ENCODE data around the gene CALCOCO1. TPM values are rescaled to one million over a fixed set of nuclear protein-coding genes. Genes with fewer than 3 reads are reported as not detected.

Gene CALCOCO1
- total and polyA plus RNA-seq, 2 of the 13 experiments (the other 11 are each of a cell fraction or from before 2014, with no cell fraction given), result 7.7 to 47.7 TPM

DNA sequence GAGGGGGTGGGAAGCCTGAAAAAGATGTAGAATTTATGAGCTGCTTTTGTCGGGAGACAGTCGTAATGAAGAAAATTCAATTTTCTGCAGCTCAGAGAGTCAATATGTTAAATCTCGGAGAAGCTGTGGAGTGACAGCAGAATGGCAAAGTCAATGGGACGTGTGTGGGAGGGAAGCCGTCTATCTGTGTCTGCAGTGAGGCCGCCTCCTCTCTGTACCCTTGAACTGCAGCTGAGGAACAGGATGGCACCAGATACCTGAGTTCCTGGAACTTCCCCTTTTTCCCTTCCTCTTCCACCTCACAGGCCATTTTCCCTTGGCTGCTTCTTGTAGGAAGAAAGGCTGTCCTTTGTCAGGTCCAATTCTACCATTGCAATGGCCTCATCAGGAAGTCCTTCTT lies 9.3 kb upstream of the CALCOCO1 start (continued):
- TF ChIP-seq, protein P1, sequence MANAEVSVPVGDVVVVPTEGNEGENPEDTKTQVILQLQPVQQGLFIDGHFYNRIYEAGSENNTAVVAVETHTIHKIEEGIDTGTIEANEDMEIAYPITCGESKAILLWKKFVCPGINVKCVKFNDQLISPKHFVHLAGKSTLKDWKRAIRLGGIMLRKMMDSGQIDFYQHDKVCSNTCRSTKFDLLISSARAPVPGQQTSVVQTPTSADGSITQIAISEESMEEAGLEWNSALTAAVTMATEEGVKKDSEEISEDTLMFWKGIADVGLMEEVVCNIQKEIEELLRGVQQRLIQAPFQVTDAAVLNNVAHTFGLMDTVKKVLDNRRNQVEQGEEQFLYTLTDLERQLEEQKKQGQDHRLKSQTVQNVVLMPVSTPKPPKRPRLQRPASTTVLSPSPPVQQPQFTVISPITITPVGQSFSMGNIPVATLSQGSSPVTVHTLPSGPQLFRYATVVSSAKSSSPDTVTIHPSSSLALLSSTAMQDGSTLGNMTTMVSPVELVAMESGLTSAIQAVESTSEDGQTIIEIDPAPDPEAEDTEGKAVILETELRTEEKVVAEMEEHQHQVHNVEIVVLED (CRISPR knock-in tag; IDR thresholded peaks at IDR 0.05; ENCODE audit: borderline replicate concordance), result no peak
- no peak for TF ChIP-seq ZNF260 (CRISPR knock-in tag; IDR thresholded peaks at IDR 0.05; ENCODE audit: borderline replicate concordance, low read depth)
- no peak for TF ChIP-seq GATAD1 (CRISPR knock-in tag; IDR thresholded peaks at IDR 0.05)
- TF ChIP-seq, protein P2, sequence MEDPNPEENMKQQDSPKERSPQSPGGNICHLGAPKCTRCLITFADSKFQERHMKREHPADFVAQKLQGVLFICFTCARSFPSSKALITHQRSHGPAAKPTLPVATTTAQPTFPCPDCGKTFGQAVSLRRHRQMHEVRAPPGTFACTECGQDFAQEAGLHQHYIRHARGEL (CRISPR knock-in tag; IDR thresholded peaks at IDR 0.05), result no peak
- no peak for TF ChIP-seq ZNF572 (CRISPR knock-in tag; IDR thresholded peaks at IDR 0.05)
- TF ChIP-seq ZFYVE20 (CRISPR knock-in tag; IDR thresholded peaks at IDR 0.05; ENCODE audit: borderline replicate concordance, low read depth), result no peak
- no peak for TF ChIP-seq SOX5 (CRISPR knock-in tag; IDR thresholded peaks at IDR 0.05; ENCODE audit: borderline replicate concordance)
- TF ChIP-seq ZNF644 (CRISPR knock-in tag; IDR thresholded peaks at IDR 0.05; ENCODE audit: low read depth), result no peak
- TF ChIP-seq JUND (CRISPR knock-in tag; IDR thresholded peaks at IDR 0.05), result no peak
- TF ChIP-seq MATR3 (CRISPR knock-in tag; IDR thresholded peaks at IDR 0.05), result no peak
- TF ChIP-seq ZNF33A (CRISPR knock-in tag; IDR thresholded peaks at IDR 0.05; ENCODE audit: borderline replicate concordance), result no peak

DNA sequence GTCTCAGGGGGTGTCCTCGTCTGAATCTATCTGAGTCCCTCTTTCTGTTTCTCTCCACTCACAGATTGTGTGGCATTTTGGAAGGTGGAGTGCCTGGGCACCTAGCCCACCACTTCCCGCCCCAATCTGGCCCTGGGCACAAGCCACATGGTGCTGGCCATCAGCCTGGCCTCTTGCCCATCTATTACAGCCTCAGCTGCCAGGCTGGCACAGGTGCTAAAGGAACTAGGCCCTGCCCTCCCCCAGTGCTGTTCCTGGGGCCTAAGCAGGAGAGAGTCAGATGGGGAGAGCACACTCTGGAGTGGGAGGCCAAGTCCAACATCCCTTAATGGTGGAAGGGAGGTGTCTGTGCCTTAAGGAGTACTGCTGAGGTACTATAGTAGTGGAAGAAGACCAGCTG lies 8.3 kb upstream of the CALCOCO1 start:
- in situ Hi-C loops (cut with HindIII; ENCODE audit: extremely low pct_ligation_motif_present, low pct_unique_long_range_greater_than_20kb), result no loop called here
- Histone ChIP-seq H4K20me1 (ENCODE audit: insufficient read depth, low read length) (no peaks in the 10 kb centered on the region), H3K4me3 (replicated peaks in 1 of 3; ENCODE audit: insufficient read depth in 1 of 3, low read depth in 2 of 3, low read length in 3 of 3) (no peak overlapping the region), H3K27me3 (ENCODE audit: control insufficient read depth in 1 of 2, insufficient read depth in 2 of 2, low read length in 2 of 2) (peaks cover 19 to 60% of the 10 kb centered on the region in 2 experiments; a peak in 4 of 5 replicates), H3K4me1 (ENCODE audit: insufficient read depth, low read length) (0 out of 2 replicates have a peak, but pooled peaks cover 6% of the 10 kb centered on the region), H3K4me2 (ENCODE audit: low read depth, low read length) (no peak overlapping the region), H3K36me3 (replicated peaks in 1 of 2; ENCODE audit: control insufficient read depth in 1 of 2, insufficient read depth in 2 of 2, low read length in 2 of 2) (no peaks in the 10 kb centered on the region), H3K27ac (ENCODE audit: extremely low read length, insufficient read depth, low read length) (no peak overlapping the region), H2AFZ (ENCODE audit: low read length) (no peak overlapping the region), H3K9ac (ENCODE audit: insufficient read depth, low read depth, low read length) (no peak overlapping the region), H3K79me2 (ENCODE audit: insufficient read depth, low read length) (no peaks in the 10 kb centered on the region), H3K9me3 (ENCODE audit: low read length) (no peaks in the 10 kb centered on the region)
- no peak for FAIRE-seq
- POLR2A ChIA-PET, result no interaction called here
- WGBS (ENCODE audit: low lambda C conversion rate), result 7% methylated on average over 2 of the region's 2 CpGs
- no peak for DNase-seq (ENCODE audit: low spot score)
- intact Hi-C loops (cut with micrococcal nuclease; ENCODE audit: unreplicated experiment), result no loop called here
- BruUV-seq (replicated peaks), result no TSS peak
- no peak for TF ChIP-seq ZNF44 (CRISPR knock-in tag; IDR thresholded peaks at IDR 0.05)
- TF ChIP-seq ZNF773 (CRISPR knock-in tag; IDR thresholded peaks at IDR 0.05; ENCODE audit: borderline replicate concordance), result no peak
- no peak for TF ChIP-seq ZNF180 (CRISPR knock-in tag; IDR thresholded peaks at IDR 0.05; ENCODE audit: borderline replicate concordance, low read depth)
- no peak for TF ChIP-seq KDM5A (IDR thresholded peaks at IDR 0.05; ENCODE audit: borderline replicate concordance, low read length)
- no peak for TF ChIP-seq ZNF333 (CRISPR knock-in tag; IDR thresholded peaks at IDR 0.05; ENCODE audit: borderline replicate concordance)
- no peak for TF ChIP-seq SMAD3 (CRISPR knock-in tag; IDR thresholded peaks at IDR 0.05)
- no peak for TF ChIP-seq ZNF572 (CRISPR knock-in tag; IDR thresholded peaks at IDR 0.05)
- TF ChIP-seq POLR2AphosphoS5 (IDR thresholded peaks at IDR 0.05; ENCODE audit: low read depth, low read length), result no peak
- TF ChIP-seq, protein P3, sequence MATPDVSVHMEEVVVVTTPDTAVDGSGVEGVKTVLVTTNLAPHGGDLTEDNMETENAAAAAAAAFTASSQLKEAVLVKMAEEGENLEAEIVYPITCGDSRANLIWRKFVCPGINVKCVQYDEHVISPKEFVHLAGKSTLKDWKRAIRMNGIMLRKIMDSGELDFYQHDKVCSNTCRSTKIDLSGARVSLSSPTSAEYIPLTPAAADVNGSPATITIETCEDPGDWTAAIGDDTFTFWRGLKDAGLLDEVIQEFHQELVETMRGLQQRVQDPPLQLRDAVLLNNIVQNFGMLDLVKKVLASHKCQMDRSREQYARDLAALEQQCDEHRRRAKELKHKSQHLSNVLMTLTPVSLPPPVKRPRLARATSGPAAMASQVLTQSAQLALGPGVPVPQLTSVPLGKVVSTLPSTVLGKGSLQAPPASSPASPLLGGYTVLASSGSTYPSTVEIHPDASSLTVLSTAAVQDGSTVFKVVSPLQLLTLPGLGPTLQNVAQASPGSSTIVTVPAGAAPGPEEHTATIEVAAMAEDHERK (CRISPR knock-in tag; IDR thresholded peaks at IDR 0.05; ENCODE audit: low read depth), result no peak
- CTCF ChIA-PET (ENCODE audit: low intra/inter-chr PET ratio, low total read pairs), result no interaction called here
- ATAC-seq, result no peak

Measured in HepG2 (cell line).